K562 (cell line): ENCODE data around the gene TARS1. TPM values are rescaled to one million over a fixed set of nuclear protein-coding genes. Genes with fewer than 3 reads are reported as not detected.
A peak's percentile ranks its signal among the peaks of the same experiment; 100 is the strongest.

ENCODE experiments used
- ATAC-seq: fragments of 200-7000 bp; cut with Tn5 transposase; 3 replicates; pipeline ENCODE4 v1.9.1; 2020; ENCODE audit warnings: moderate library complexity
- BruUV-seq: library from RNA; stranded (reverse); fragments of 400-500 nt; replicated peaks from 2 replicates; lab custom pipeline; 2021; lab: Mats Ljungman, UMichigan
- CTCF ChIA-PET: fragments of 300-600 bp; formaldehyde crosslinking; extraction: SDS; loops from one replicate; lab custom pipeline; 2021; ENCODE audit warnings: low intra/inter-chr PET ratio; lab: Yijun Ruan, JAX
- POLR2A ChIA-PET: fragments of 300-600, 350-650 bp; sonication (Branson Sonifier 250); formaldehyde crosslinking; extraction: SDS; loops from one replicate; lab custom pipeline; 2021; ENCODE audit warnings: antibody characterized with exemption, inconsistent platforms; lab: Yijun Ruan, JAX
- DNase-seq, 4 experiments: peaks; one replicate each; pipeline versions ENCODE4 v3.0.0 to v3.0.0-alpha.2; 2011 to 2018; ENCODE audit warnings: low spot score in 3 of 4, mixed read lengths in 3 of 4; ENCODE audit errors: extremely low read depth in 1 of 4
- FAIRE-seq: peaks from 2 replicates; lab custom pipeline; 2011; peaks lifted over from hg19 to GRCh38; lab: Jason Lieb, UNC
- H2AFZ ChIP-seq: 2 replicates; pipeline ENCODE4 v1.6.0; 2011; ENCODE audit warnings: low read depth, low read length, control low read depth, inconsistent platforms
- H3K27ac ChIP-seq: fragments of 200-600 bp; 3 replicates; pipeline ENCODE4 v1.8.0; 2011; ENCODE audit warnings: low read depth, mild to moderate bottlenecking, control low read depth, inconsistent platforms, low read length, moderate library complexity, mixed read lengths; ENCODE audit errors: extremely low read depth
- H3K27me3 ChIP-seq, 2 experiments: fragments of 300-600 bp in 1 of 2; 2 replicates in 1 of 2; 3 replicates in 1 of 2; pipeline versions ENCODE4 v1.6.0 to v1.8.0; 2011; ENCODE audit warnings: inconsistent platforms in 2 of 2, low read length in 2 of 2, mild to moderate bottlenecking in 1 of 2, mixed read lengths in 1 of 2, moderate library complexity in 1 of 2; ENCODE audit not compliant: control insufficient read depth in 2 of 2, insufficient read depth in 2 of 2
- H3K36me3 ChIP-seq: fragments of 300-600 bp; 3 replicates; pipeline ENCODE4 v1.8.0; 2011; ENCODE audit warnings: mild to moderate bottlenecking, low read length, inconsistent platforms; ENCODE audit not compliant: control insufficient read depth, insufficient read depth
- H3K4me1 ChIP-seq, 2 experiments: fragments of 200-600 bp in 1 of 2; replicated peaks in 1 of 2; 2 replicates in 1 of 2; 3 replicates in 1 of 2; pipeline versions ENCODE4 v1.5.1 to v1.8.0; 2011; ENCODE audit warnings: inconsistent platforms in 2 of 2, low read length in 2 of 2, mild to moderate bottlenecking in 1 of 2, mixed read lengths in 1 of 2, moderate library complexity in 1 of 2; ENCODE audit not compliant: control insufficient read depth in 2 of 2, insufficient read depth in 2 of 2
- H3K4me2 ChIP-seq: 2 replicates; pipeline ENCODE4 v1.6.1; 2011; ENCODE audit warnings: low read length, control low read depth, inconsistent platforms, mixed read lengths; ENCODE audit not compliant: insufficient read depth
- H3K4me3 ChIP-seq: fragments of 200-600 bp; sonication (generic), shearing (Covaris generic); 2 replicates; pipeline ENCODE4 v1.5.1; 2016; ENCODE audit warnings: control low read depth, inconsistent platforms
- H3K79me2 ChIP-seq: fragments of 200-600 bp; 3 replicates; pipeline ENCODE4 v1.8.0; 2011; ENCODE audit warnings: low read length, inconsistent platforms; ENCODE audit not compliant: control insufficient read depth, insufficient read depth
- H3K9ac ChIP-seq, 2 experiments: 2 replicates each; pipeline versions ENCODE4 v1.6.0 to v1.6.1; 2011; ENCODE audit warnings: low read depth in 2 of 2, low read length in 2 of 2, control low read depth in 1 of 2, inconsistent platforms in 1 of 2, mild to moderate bottlenecking in 1 of 2, mixed read lengths in 1 of 2; ENCODE audit not compliant: insufficient read depth in 1 of 2
- H3K9me1 ChIP-seq: one replicate; pipeline ENCODE4 v1.6.0; 2011; ENCODE audit warnings: inconsistent platforms, mild to moderate bottlenecking, low read length, moderate library complexity; ENCODE audit not compliant: control insufficient read depth, insufficient read depth
- H3K9me3 ChIP-seq: replicated peaks from 2 replicates; pipeline ENCODE4 v1.5.1; 2011; ENCODE audit warnings: low read depth, low read length, inconsistent platforms; ENCODE audit not compliant: control insufficient read depth, insufficient read depth
- H4K20me1 ChIP-seq: replicated peaks from 2 replicates; pipeline ENCODE4 v1.6.1; 2011; ENCODE audit warnings: low read length, inconsistent platforms, mixed read lengths; ENCODE audit not compliant: control insufficient read depth, insufficient read depth
- CHCHD3 ChIP-seq: fragments of 250-450 bp; sonication (Bioruptor Pico); IDR thresholded peaks from 2 replicates; pipeline ENCODE4 v2.1.2; 2022; ENCODE audit warnings: mild to moderate bottlenecking
- DDX20 ChIP-seq: fragments of 450-650 bp; IDR thresholded peaks from 2 replicates; pipeline ENCODE4 v1.6.1; 2016; ENCODE audit warnings: missing genetic modification characterization, low read depth, mild to moderate bottlenecking, missing compliant biosample characterization, moderate library complexity
- HEY1 ChIP-seq: fragments of 250-450 bp; sonication (Bioruptor Pico); IDR thresholded peaks from 2 replicates; pipeline ENCODE4 v1.5.0; 2020; ENCODE audit warnings: mild to moderate bottlenecking, moderate library complexity, borderline replicate concordance
- NFATC3 ChIP-seq: fragments of 450-650 bp; IDR thresholded peaks from 2 replicates; pipeline ENCODE4 v1.6.1; 2017; ENCODE audit warnings: mild to moderate bottlenecking
- NFIX ChIP-seq: fragments of 250-450 bp; sonication (Bioruptor Pico); IDR thresholded peaks from 2 replicates; pipeline ENCODE4 v1.4.0; 2020; ENCODE audit warnings: low read depth, mild to moderate bottlenecking, moderate library complexity
- PML ChIP-seq: IDR thresholded peaks from 2 replicates; pipeline ENCODE4 v1.6.1; 2012; ENCODE audit warnings: low read length, inconsistent platforms
- SAFB ChIP-seq: fragments of 200-400 bp; formaldehyde crosslinking; IDR thresholded peaks from 2 replicates; pipeline ENCODE4 v1.6.1; 2017; ENCODE audit warnings: low read depth, low read length, borderline replicate concordance
- TEAD4 ChIP-seq, 2 experiments: sonication (generic) in 1 of 2; formaldehyde crosslinking in 1 of 2; IDR thresholded peaks; 2 replicates each; pipeline versions ENCODE4 v1.6.1 to v1.8.0; 2012 to 2022; ENCODE audit warnings: borderline replicate concordance in 1 of 2, inconsistent platforms in 1 of 2, low read length in 1 of 2, mild to moderate bottlenecking in 1 of 2, missing genetic modification reagents in 1 of 2
- ZNF384 ChIP-seq: IDR thresholded peaks from 2 replicates; pipeline ENCODE4 v1.6.1; 2012; ENCODE audit warnings: low read depth, low read length, improper control_type of control experiment
- WGBS: fragments of 100-300 bp; shearing (Covaris generic); methylation state at CpG from one replicate; pipeline ENCODE4 v1.1.6; 2016; ENCODE audit warnings: low coverage, mixed read lengths; ENCODE audit not compliant: insufficient coverage; ENCODE audit errors: missing lambda C conversion rate; 5-methylcytosine and 5-hydroxymethylcytosine counted together
- in situ Hi-C: fragments of 300-500 bp; cut with MboI; formaldehyde crosslinking; loops from 4 replicates; pipeline ENCODE4 v1.15.0; 2018; ENCODE audit warnings: inconsistent platforms, mixed read lengths
- intact Hi-C: fragments of 100-400 bp; cut with micrococcal nuclease; formaldehyde crosslinking; loops from 2 replicates; pipeline ENCODE4 v1.14.2; 2022
- polyA plus RNA-seq, 8 experiments: library from polyadenylated mRNA; depleted of rRNA in 4 of 8; stranded (reverse) in 5 of 8; unstranded in 3 of 8; fragments of >200 nt; fragmentation: Nextera tagmentation in 2 of 8; fragmentation: Illumina TruSeq in 1 of 8; extraction: Ambion mirVana in 2 of 8; extraction: Trizol in 1 of 8; gene quantifications; 2 replicates each; pipeline versions ENCODE4 v1.2.1 to v1.2.3, GENCODE V29; 2011 to 2014; ENCODE audit warnings: inconsistent platforms in 1 of 8, missing spikeins in 1 of 8
- total RNA-seq, 7 experiments: library from RNA; depleted of rRNA in 6 of 7; stranded (reverse); fragments of >200 nt in 6 of 7; fragmentation: Illumina TruSeq in 2 of 7; extraction: Trizol in 2 of 7; gene quantifications; 2 replicates each; pipeline versions ENCODE4 v1.2.1 to v1.2.3, GENCODE V29; 2011 to 2021; ENCODE audit warnings: low replicate concordance in 1 of 7
- TF ChIP-seq, protein P1 (sequence below): fragments of 450-650 bp; IDR thresholded peaks from 2 replicates; pipeline ENCODE4 v1.6.1; 2018; ENCODE audit warnings: mild to moderate bottlenecking, low read depth; ENCODE audit not compliant: partially characterized antibody
- TF ChIP-seq, protein P2 (sequence below), 2 experiments: fragments of 450-650 bp; formaldehyde crosslinking in 1 of 2; IDR thresholded peaks; 2 replicates each; pipeline versions ENCODE4 v1.4.0 to v1.6.1; 2014 to 2020; ENCODE audit warnings: mild to moderate bottlenecking in 2 of 2, borderline replicate concordance in 1 of 2, low read depth in 1 of 2

TARS1 gene
- total and polyA plus RNA-seq, 9 of the 15 experiments (the other 6 are each of a cell fraction or from before 2014, with no cell fraction given), result 263 to 518 (median 439) TPM

- in situ Hi-C loops, result no loop called here
- no peak overlapping the region for H3K4me2 ChIP-seq
- intact Hi-C loops, result loop anchor here (5.0 kb wide), 1 partner anchor 716 kb away; no protein-coding TSS in a partner anchor
- ChIA-PET POLR2A (interaction anchor here (1.0 kb wide), 1 partner anchor 18 kb away, joined by 4 read pairs; the partner anchor contains the start of gene TARS1), CTCF (interaction anchor here (0.7 to 1.4 kb wide), 2 partner anchors 713 to 933 kb away, joined by 3 to 6 read pairs; no protein-coding TSS in a partner anchor)
- ATAC-seq (peak; percentile 76), DNase-seq (peak in 2 of 4 experiments; percentile 21 to 32), FAIRE-seq (peak; percentile 88)
- no peak overlapping the region for H2AFZ ChIP-seq
- H3K9me1 ChIP-seq, result no peaks in the 10 kb centered on the region
- no peaks in the 10 kb centered on the region for H3K79me2 ChIP-seq
- no peak overlapping the region for H3K27ac ChIP-seq
- no peaks in the 10 kb centered on the region for H3K36me3 ChIP-seq
- no peaks in the 10 kb centered on the region for H3K9me3 ChIP-seq
- 0% methylated on average over 3 of the region's 3 CpGs for WGBS
- H3K4me3 ChIP-seq, result no peak overlapping the region
- peaks cover 0 to 3% of the 10 kb centered on the region in 2 experiments; a peak in 2 of 5 replicates for H3K27me3 ChIP-seq
- no peaks in the 10 kb centered on the region for H3K4me1 ChIP-seq
- H4K20me1 ChIP-seq, result no peaks in the 10 kb centered on the region
- no TSS peak for BruUV-seq
- no peak overlapping the region for H3K9ac ChIP-seq
- TF ChIP-seq CHCHD3 (CRISPR knock-in tag), result no peak
- TF ChIP-seq HEY1 (CRISPR knock-in tag), result no peak
- 0 out of 2 replicates have a peak, but pooled peaks have one; percentile 18 for TF ChIP-seq SAFB
- TF ChIP-seq, protein P1, sequence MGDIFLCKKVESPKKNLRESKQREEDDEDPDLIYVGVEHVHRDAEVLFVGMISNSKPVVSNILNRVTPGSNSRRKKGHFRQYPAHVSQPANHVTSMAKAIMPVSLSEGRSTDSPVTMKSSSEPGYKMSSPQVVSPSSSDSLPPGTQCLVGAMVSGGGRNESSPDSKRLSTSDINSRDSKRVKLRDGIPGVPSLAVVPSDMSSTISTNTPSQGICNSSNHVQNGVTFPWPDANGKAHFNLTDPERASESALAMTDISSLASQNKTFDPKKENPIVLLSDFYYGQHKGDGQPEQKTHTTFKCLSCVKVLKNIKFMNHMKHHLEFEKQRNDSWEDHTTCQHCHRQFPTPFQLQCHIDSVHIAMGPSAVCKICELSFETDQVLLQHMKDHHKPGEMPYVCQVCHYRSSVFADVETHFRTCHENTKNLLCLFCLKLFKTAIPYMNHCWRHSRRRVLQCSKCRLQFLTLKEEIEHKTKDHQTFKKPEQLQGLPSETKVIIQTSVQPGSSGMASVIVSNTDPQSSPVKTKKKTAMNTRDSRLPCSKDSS, result no peak
- TF ChIP-seq ZNF384, result peak; percentile 88
- no peak for TF ChIP-seq NFATC3
- TF ChIP-seq DDX20 (tag), result no peak
- TF ChIP-seq NFIX (CRISPR knock-in tag), result no peak
- TF ChIP-seq TEAD4 (IDR thresholded peaks at IDR 0.05; ENCODE audit: low read length), result no peak
- TF ChIP-seq TEAD4 (CRISPR knock-in tag; IDR thresholded peaks at IDR 0.05; ENCODE audit: borderline replicate concordance), result no peak
- TF ChIP-seq, protein P2, sequence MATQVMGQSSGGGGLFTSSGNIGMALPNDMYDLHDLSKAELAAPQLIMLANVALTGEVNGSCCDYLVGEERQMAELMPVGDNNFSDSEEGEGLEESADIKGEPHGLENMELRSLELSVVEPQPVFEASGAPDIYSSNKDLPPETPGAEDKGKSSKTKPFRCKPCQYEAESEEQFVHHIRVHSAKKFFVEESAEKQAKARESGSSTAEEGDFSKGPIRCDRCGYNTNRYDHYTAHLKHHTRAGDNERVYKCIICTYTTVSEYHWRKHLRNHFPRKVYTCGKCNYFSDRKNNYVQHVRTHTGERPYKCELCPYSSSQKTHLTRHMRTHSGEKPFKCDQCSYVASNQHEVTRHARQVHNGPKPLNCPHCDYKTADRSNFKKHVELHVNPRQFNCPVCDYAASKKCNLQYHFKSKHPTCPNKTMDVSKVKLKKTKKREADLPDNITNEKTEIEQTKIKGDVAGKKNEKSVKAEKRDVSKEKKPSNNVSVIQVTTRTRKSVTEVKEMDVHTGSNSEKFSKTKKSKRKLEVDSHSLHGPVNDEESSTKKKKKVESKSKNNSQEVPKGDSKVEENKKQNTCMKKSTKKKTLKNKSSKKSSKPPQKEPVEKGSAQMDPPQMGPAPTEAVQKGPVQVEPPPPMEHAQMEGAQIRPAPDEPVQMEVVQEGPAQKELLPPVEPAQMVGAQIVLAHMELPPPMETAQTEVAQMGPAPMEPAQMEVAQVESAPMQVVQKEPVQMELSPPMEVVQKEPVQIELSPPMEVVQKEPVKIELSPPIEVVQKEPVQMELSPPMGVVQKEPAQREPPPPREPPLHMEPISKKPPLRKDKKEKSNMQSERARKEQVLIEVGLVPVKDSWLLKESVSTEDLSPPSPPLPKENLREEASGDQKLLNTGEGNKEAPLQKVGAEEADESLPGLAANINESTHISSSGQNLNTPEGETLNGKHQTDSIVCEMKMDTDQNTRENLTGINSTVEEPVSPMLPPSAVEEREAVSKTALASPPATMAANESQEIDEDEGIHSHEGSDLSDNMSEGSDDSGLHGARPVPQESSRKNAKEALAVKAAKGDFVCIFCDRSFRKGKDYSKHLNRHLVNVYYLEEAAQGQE (IDR thresholded peaks at IDR 0.05; ENCODE audit: borderline replicate concordance), result peak; percentile 35; the same call in 1 of the 2 replicates
- TF ChIP-seq, protein P2 (CRISPR knock-in tag; IDR thresholded peaks at IDR 0.05; ENCODE audit: low read depth), result no peak
- no peak for TF ChIP-seq PML
Observed at GRCh38 chr5:33423018-33423630, 17.6 kb upstream of the TARS1 start.
